NB4 (cell line): Measurements from ENCODE around the gene MGMT.

Source experiments
- DNase-seq: peaks from one replicate; pipeline ENCODE4 v3.0.0; 2010; ENCODE audit warnings: low read depth
- H3K4me3 ChIP-seq: one replicate; pipeline ENCODE4 v1.5.1; 2011; ENCODE audit warnings: mild to moderate bottlenecking, low read depth, low read length, moderate library complexity
- CTCF ChIP-seq: IDR thresholded peaks from one replicate; pipeline ENCODE4 v1.5.1; 2012; ENCODE audit warnings: low read depth, low read length
- MAX ChIP-seq: IDR thresholded peaks from 2 replicates; pipeline ENCODE4 v1.6.1; 2011; ENCODE audit warnings: low read depth, low read length
- MYC ChIP-seq: IDR thresholded peaks from 2 replicates; pipeline ENCODE4 v1.6.1; 2011; ENCODE audit warnings: low read depth, low read length
- POLR2A ChIP-seq: IDR thresholded peaks from 2 replicates; pipeline ENCODE4 v1.6.1; 2011; ENCODE audit warnings: mild to moderate bottlenecking; ENCODE audit not compliant: insufficient read length; ENCODE audit errors: extremely low read depth

The MGMT gene

GRCh38 chr10:129615381-129615780 is 148.3 kb downstream of the MGMT start:
- no peak overlapping the region for H3K4me3 ChIP-seq
- no peak for DNase-seq
- no peak for TF ChIP-seq MYC
- TF ChIP-seq MAX: no peak
- no peak for TF ChIP-seq CTCF
- TF ChIP-seq POLR2A: no peak

GRCh38 chr10:129615921-129616525 is 149.0 kb downstream of the MGMT start:
- no peak for DNase-seq
- no peak overlapping the region for H3K4me3 ChIP-seq
- TF ChIP-seq CTCF (no peak), MAX (no peak), POLR2A (no peak), MYC (no peak)

- TF ChIP-seq MYC (no peak), POLR2A (no peak), CTCF (no peak), MAX (no peak)
- no peak overlapping the region for H3K4me3 ChIP-seq
- DNase-seq: no peak
Observed at GRCh38 chr10:129617768-129618167, 150.7 kb downstream of the MGMT start.

GRCh38 chr10:129621062-129621461 is 154.0 kb downstream of the MGMT start:
- TF ChIP-seq MAX: no peak
- no peak for TF ChIP-seq MYC
- no peak for TF ChIP-seq CTCF
- TF ChIP-seq POLR2A: no peak
- no peak for DNase-seq
- no peak overlapping the region for H3K4me3 ChIP-seq

GRCh38 chr10:129621693-129622092 is 154.7 kb downstream of the MGMT start:
- no peak overlapping the region for H3K4me3 ChIP-seq
- no peak for TF ChIP-seq MAX
- TF ChIP-seq MYC: no peak
- TF ChIP-seq CTCF: no peak
- no peak for TF ChIP-seq POLR2A
- DNase-seq: no peak

- DNase-seq: no peak
- TF ChIP-seq POLR2A: no peak
- no peak for TF ChIP-seq MAX
- no peak for TF ChIP-seq CTCF
- TF ChIP-seq MYC: no peak
Observed at GRCh38 chr10:129622291-129622690, 155.2 kb downstream of the MGMT start.

More at GRCh38 chr10:129622291-129622690, 155.2 kb downstream of the MGMT start:
- no peak overlapping the region for H3K4me3 ChIP-seq
